HG02571 (cell line): ENCODE results near the gene FTL.
"Not testable (repeated sequence)": the region's sequence is repeated elsewhere in the genome, so short reads cannot be mapped to it uniquely, and the experiment has no call there.

Experiments
- ATAC-seq: cut with Tn5 transposase; IDR thresholded peaks from one replicate; pipeline ENCODE4 v1.9.1; 2021; ENCODE audit warnings: mild to moderate bottlenecking, moderate library complexity; ENCODE audit not compliant: unreplicated experiment

Gene FTL

DNA sequence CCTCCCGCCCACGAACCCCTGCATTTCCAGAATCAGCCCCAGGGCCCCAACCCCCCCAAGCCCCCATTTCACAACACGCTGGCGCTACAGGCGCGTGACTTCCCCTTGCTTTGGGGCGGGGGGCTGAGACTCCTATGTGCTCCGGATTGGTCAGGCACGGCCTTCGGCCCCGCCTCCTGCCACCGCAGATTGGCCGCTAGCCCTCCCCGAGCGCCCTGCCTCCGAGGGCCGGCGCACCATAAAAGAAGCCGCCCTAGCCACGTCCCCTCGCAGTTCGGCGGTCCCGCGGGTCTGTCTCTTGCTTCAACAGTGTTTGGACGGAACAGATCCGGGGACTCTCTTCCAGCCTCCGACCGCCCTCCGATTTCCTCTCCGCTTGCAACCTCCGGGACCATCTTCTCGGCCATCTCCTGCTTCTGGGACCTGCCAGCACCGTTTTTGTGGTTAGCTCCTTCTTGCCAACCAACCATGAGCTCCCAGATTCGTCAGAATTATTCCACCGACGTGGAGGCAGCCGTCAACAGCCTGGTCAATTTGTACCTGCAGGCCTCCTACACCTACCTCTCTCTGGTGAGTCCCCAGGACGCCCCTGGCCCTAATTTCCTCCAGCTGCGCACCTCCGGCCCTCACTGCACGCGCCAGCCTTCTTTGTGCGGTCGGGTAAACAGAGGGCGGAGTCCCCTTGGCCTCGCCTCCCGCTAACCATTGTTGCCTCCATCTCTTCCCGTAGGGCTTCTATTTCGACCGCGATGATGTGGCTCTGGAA lies at the start of gene FTL:
Gene FTL (plus strand): TSS at position 270 of the 766 bp plus-strand sequence. CDS start 199 bp downstream, at position 469.
- peak; percentile 58 for ATAC-seq

DNA sequence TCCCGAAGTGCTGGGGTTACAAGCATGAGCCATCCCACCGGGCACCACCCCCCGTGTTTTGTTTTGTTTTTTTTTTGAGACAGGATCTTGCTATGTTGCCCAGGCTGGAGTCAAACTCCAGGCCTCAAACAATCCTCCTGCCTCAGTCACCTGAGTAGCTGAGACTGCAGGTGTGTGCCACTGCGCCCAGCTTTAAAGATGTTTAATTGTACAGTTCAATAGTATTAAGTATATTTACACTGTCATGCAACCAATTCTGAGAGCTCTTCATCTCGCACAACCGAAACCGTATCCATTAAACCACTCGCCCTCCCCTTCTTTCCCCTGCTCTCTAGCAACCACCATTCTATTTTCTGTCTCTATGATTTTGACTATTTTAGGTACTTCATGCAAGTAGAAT lies 49.4 kb upstream of the FTL start:
- no peak for ATAC-seq

DNA sequence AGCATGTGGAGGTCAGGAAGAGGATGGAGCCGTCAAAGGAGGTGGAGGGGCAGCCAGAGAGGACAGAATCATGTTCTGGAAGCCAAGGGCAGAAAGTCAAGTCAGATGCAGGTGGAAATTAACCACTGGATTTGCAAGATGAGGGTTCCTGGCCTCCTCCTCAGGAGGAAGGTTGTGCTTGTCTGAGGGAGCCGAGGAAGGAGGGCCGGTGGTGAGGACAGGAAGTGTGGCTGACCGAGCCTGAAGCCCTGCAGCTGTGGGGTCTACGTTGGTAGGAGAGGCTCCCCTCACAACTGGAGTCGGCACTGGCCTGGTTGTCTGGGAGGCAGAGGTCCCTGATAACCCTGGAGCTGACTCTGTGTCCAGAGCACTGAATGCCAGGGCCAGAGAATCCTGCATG lies 47.0 kb upstream of the FTL start:
- no peak for ATAC-seq

GRCh38 chr19:48918801-48919247 lies 46.3 kb upstream of the FTL start:
- ATAC-seq = no peak

GRCh38 chr19:48919271-48919670 lies 45.8 kb upstream of the FTL start:
- not testable (repeated sequence) for ATAC-seq

- ATAC-seq = no peak
These were observed 44.2 kb upstream of the FTL start for GRCh38 chr19:48920949-48921348.

DNA sequence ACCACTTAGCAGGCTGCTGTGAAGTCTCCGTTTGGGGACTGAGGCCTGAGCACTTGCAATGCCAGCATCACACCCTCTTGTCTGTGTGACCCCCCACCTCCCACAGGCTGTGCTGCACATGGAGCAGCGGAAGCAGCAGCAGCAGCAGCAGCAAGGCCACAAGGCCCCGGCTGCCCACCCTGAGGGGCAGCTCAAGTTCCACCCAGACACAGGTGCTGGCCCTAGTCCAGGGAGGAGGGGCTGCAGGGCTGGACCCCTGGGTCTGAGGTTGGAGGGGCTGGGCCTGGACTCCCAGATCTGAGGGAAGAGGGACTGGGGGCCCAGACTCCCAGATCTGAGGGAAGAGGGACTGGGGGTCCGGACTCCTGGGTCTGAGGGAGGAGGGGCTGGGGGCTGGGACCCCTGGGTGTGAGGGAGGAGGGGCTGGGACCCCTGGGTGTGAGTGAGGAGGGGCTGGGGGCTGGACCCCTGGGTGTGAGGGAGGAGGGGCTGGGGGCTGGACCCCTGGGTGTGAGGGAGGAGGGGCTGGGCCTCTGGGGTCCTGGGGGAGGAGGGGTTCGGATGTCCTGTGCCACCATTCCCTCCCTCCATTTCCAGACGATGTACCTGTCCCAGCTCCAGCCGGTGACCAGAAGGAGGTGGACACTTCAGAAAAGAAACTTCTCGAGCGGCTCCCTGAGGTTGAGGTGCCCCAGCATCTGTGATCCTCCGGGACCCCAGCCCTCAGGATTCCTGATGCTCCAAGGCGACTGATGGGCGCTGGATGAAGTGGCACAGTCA lies 43.2 kb upstream of the FTL start:
- no peak for ATAC-seq

DNA sequence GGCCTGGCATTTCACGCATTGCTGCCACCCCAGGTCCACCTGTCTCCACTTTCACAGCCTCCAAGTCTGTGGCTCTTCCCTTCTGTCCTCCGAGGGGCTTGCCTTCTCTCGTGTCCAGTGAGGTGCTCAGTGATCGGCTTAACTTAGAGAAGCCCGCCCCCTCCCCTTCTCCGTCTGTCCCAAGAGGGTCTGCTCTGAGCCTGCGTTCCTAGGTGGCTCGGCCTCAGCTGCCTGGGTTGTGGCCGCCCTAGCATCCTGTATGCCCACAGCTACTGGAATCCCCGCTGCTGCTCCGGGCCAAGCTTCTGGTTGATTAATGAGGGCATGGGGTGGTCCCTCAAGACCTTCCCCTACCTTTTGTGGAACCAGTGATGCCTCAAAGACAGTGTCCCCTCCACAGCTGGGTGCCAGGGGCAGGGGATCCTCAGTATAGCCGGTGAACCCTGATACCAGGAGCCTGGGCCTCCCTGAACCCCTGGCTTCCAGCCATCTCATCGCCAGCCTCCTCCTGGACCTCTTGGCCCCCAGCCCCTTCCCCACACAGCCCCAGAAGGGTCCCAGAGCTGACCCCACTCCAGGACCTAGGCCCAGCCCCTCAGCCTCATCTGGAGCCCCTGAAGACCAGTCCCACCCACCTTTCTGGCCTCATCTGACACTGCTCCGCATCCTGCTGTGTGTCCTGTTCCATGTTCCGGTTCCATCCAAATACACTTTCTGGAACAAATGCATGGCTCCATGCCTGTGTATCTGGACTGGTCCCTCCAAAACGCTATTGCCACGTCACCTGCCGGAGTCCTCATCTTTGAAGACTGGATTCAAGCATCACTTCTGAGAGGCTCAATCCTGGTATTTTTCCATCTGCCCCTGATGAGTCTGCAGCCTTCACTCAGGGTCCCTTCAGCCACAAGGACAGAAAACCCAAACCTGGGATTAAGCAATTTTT lies 42.3 kb upstream of the FTL start:
- no peak for ATAC-seq

DNA sequence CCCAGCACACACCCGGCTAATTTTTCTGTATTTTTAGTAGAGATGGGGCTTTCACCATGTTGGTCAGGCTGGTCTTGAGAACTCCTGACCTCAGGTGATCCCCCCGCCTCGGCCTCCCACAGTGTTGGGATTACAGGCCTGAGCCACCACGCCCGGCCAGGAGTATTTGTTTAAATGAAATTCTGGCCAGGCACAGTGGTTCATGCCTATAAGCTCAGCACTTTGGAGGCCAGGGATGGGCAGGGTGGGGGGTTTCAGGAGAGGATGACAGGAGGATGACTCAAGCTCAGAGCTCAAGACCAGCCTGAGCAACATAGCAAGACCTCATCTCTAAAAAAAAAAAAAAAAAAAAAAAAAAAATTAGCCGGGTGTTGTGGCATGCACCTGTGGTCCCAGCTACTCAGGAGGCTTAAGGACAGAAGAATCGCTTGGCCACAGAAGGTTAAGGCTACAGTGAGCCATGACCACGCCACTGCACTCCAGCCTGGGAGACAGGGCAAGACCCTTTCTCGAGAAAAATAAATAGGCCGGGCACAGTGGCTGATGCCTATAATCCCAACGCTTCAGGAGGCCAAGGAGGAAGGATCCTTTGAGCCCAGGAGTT lies 39.8 kb upstream of the FTL start:
- ATAC-seq = no peak

- not testable (repeated sequence) for ATAC-seq
These were observed 39.2 kb upstream of the FTL start for GRCh38 chr19:48925890-48926289.

GRCh38 chr19:48926909-48927308 lies 38.2 kb upstream of the FTL start:
- ATAC-seq = no peak

DNA sequence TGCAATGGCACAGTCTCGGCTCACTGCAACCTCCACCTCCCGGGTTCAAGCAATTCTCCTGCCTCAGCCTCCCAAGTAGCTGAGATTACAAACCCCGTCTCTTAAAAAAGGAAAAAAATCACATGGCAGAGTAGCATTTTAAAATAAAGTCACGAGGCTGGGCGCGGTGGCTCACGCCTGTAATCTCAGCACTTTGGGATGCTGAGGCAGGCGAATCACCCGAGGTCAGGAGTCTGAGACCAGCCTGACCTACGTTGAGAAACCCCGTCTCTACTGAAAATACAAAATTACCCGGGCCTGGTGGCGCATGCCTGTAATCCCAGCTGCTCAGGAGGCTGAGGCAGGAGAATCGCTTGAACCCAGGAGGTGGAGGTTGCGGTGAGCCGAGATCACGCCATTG lies 37.4 kb upstream of the FTL start:
- ATAC-seq = not testable (repeated sequence)

GRCh38 chr19:48928164-48929025 lies 36.7 kb upstream of the FTL start:
- ATAC-seq = no peak

GRCh38 chr19:48933382-48933932 lies 31.7 kb upstream of the FTL start, which contains the start of gene DHDH:
Gene DHDH (plus strand): TSS chr19:48933699. CDS start chr19:48933722, 23 bp downstream.
- ATAC-seq = no peak

GRCh38 chr19:48934837-48935236 lies 30.3 kb upstream of the FTL start:
- ATAC-seq = no peak

DNA sequence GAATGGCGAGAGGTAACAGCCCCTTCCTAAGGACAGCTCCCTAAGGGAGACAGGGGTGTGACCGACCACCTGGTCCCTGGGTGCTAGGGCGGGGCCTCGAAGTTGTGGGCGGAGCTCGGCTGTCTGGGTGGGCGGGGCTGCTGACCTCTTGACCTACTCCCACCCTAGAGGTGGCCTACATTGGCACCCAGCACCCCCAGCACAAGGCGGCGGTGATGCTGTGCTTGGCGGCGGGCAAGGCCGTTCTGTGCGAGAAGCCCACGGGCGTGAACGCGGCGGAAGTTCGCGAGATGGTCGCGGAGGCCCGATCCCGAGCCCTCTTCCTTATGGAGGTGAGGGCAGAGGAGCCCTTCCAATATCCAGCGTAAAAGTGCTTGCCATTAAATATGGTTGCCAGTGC lies 29.2 kb upstream of the FTL start:
- ATAC-seq = no peak

- no peak for ATAC-seq
These were observed 26.9 kb upstream of the FTL start for GRCh38 chr19:48938256-48938655.

GRCh38 chr19:48940902-48941301 lies 24.2 kb upstream of the FTL start:
- ATAC-seq = no peak

DNA sequence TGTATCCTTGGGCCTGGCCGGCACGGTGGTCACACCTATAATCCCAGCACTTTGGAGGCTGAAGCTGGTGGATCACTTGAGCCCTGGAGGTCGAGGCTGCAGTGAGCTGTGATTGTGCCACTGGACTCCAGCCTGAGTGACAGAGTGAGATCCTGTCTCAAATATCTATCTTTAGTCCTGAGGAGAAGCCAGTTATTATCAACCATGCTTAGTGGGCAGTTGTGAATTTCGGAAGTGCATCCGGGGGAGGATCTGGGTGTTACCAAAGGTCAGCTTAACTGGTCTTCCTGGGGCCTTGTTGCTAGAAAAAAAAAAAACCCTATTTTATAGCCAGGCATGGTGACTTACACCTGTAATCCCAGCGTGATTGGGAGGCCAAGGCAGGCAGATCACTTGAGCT lies 22.0 kb upstream of the FTL start:
- no peak for ATAC-seq
